NCI-H128 (cell line): ENCODE results near the gene IL4R.
"Not testable (repeated sequence)": the region's sequence is repeated elsewhere in the genome, so short reads cannot be mapped to it uniquely, and the experiment has no call there.

Experiments
- DNase-seq: peaks from one replicate; lab custom pipeline; 2025; ENCODE audit not compliant: unreplicated experiment; lab: John Stamatoyannopoulos, UW

The IL4R gene

DNA sequence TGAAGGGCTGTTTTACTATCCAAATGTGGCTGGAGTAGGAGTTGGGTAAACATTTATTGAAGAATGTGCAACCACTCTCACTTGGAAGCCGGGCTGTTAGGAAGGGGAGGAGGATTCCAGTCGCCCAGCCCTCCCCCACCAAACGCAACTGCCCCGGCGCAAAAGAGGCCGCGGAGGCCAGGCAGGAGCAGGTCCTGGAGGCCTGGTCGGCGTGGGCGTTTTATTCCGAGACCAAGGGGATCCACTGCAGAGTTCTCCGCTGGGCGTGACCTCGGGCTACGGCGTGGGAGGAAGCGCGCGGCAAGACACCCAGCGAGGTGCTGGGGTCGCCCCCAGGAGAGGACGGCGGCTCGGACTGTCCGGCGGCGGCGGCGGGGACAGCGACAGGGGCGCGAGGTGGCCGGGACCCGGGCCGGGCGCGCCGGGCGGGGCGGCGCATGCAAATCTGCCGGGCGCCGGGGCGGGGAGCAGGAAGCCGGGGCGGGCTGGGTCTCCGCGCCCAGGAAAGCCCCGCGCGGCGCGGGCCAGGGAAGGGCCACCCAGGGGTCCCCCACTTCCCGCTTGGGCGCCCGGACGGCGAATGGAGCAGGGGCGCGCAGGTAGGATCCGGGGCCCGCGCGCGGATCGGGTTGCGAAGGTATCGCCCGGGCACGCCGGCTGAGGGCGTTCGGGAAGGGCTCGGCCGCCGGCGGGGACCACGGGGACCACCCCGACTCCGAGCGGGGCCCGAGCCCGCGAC, at the start of gene IL4R:
Gene IL4R, plus strand, starts transcription at position 553 of the 739 bp plus-strand sequence. CDS start 26,230 bp downstream, outside the sequence.
- DNase-seq = no peak

DNA sequence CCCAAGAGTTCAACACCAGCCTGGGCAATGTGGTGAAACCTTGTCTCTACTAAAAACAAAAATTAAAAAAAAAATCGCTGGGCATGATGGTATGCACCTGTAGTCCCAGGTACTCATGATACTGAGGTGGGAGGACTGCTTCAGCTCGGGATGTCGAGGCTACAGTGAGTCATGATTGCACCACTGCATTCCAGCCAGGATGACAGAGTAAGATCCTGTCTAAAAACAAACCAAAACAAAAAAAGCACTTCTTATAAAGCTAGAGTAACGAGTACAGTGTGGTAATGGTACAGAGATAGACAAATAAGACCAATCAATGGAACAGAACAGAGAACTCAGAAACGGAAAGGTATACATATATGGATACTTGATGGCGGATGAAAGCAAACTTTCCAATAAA, 49.6 kb upstream of the IL4R start:
- DNase-seq = no peak

DNA sequence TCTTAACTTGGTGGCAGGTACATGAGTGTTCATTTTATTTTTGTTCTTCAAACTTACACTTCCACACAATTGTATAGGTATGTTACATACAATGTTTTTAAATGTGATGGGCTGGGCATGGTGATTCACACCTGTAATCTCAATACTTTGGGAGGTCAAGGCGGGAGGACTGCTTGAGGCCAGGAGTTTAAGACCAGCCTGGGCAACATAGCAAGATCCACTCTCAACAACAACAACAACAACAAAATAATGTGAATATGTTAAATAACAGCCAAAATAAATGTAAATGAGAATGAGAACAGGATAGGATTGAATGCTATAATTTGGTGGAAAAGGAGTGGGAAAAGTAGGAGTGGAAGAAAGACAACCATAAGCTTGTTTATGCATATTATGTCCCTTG, 47.8 kb upstream of the IL4R start:
- DNase-seq = no peak

DNA sequence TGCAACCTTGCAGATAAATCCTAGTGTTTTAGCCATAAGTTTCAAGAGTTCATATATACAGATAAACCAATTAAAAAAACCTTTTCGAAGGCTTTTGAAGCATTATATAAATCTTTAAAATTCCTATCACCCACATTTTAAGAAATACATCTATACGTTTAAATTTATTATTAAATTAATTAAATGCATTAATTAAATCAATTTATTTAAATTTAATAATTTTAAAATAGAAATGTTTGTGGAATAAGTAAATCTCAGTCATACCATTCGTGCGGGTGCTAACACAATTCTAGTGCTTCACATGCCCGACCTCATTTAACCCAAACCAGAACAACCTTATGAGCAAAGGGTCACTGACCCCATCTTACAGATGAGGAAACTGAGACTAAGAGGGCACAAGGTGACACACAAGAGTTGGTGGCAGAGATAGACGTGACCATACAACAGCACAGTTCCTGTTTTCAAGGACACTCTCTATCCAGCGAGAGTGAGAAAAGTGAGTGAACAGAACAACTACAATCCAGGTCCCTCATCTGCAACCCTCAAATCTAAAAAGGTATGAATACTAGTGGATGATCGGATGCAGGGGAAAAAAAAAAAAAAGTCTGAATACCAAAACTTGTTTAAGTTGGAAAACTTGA, 46.6 kb upstream of the IL4R start:
- no peak for DNase-seq

DNA sequence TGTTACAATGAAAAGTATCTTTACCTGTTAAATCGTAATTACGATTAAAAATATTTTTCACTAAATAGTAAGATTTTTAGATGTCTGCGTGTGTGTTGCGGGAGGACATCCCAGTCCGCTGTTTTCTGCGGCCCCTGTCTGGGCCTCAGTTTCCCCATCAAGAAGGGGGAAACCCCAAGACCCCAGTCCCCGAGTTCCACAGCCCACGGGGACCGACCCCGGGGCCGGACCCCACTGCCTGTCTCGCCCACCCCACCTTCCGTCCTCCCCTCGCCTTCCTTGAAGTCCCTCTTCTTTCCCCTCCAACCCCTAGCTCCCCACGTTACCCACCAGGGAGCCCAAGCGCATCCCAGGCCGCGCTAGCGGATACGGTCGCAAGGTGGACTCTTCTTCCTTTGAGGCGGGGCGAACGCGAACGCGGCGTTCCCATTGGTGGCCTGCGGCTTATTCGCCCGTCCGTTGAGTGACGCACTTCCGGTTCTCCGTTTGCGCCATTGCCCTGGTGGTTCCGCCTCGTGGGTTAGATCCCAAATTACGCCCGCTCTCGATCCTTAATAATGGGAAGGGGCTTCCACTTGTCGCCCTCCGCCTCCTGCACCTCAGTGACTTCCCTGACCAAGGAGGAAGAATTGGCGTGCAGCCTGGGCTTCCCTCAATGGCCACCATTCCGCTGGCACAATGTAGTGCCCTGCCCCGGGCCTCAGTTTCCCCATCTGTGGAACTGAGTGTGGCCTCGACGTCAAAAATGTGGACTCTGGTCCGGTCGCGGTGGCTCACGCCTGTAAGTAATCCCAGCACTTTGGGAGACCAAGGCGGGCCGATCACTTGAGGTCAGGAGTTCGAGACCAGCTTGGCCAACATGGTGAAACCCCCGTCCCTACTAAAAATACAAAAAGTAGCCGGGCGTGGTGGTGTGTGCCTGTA, 45.1 kb upstream of the IL4R start, which contains the start of gene NSMCE1:
Gene NSMCE1, minus strand, starts transcription at position 397 of the 924 bp plus-strand sequence. CDS start 11,202 bp downstream, outside the sequence.
- DNase-seq = peak; percentile 70

DNA sequence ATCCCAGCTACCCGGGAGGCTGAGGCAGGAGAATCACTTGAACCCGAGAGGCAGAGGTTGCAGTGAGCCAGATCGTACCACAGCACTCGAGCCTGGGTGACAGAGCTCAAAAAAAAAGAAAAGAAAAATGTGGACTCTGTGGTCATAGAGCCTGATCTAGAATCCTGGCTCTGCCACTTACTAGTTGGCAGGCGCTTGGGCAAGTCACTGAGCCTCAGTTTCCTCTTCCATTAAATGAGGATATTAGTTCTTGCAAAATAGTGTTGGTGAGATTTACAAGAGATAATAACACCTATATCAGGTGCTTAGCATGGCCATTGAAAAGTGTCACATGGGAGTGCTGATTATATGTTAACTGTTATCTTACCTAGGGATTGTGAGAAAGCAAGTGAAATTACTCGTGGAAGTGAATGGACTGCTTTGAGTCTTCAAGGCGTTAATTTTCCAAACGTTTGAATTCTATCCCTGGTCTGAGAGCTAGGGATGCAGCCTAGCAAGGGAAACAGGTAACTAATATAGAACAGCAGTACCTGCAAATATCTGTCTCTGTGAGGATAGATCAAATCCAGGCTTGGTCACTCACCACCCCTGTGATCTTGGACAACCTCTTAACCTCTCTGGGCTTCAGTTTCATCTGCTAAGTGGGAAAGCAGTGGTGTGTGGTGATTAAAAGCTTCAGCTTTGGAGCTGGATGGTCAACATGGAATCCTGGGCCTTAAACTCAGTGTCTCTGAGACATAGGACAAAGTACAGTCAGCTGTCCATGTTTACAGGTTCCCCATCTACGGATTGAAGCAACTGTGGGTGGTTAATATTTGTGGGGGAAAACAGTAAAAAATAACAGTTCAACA, 44.2 kb upstream of the IL4R start:
- no peak for DNase-seq

DNA sequence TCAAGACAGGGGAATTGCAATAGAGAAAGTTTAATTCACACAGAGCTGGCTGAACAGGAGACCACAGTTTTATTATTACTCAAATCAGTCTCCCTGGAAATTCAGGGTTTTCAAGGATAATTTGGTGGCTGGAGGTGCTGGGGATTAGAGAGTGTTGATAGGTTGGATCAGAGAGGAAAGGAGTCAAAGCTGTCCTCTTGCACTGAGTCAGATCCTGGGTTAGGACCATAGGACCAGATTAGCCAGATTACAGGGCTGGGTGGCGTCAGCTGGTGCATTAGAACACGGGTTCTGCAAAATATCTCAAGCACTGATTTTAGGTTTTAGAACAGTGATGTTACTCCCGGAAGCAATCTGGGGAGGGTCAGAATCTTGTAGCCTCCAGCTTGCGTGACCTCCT, 43.4 kb upstream of the IL4R start:
- DNase-seq = no peak

DNA sequence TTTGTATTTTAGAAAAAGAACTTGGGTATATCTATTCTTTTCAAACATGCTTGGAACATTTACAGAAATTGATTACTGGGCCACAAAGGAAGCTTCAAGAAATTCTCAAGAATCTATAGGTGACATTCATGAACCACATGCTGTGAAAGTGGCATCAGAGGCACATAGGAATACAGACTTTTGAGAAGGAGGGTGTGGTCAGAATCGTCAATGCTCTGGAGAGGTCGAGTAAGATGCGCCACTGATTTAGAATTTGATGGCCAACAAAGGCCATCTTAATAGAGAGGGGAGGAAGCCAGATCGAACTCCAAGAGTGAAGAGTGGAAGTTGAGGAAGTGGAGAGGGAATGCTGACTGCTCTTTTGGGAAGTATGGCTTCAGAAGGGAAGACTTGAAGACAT, 41.7 kb upstream of the IL4R start:
- no peak for DNase-seq

DNA sequence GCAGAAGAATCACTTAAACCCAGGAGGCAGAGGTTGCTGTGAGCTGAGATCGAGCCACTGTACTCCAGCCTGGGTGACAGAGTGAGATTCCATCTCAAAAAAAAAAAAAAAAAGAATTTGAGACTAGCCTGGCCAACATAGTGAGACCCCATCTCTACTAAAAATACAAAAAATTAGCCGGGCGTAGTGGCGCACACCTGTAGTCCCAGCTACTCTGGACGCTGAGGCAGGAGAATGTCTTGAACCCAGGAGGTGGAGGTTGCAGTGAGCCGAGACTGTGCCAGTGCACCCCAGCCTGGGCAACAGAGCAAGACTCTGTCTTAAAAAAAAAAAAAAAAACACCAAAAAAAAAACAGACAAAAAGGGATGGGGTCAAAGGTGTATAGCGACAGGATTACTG, 41.1 kb upstream of the IL4R start:
- not testable (repeated sequence) for DNase-seq

DNA sequence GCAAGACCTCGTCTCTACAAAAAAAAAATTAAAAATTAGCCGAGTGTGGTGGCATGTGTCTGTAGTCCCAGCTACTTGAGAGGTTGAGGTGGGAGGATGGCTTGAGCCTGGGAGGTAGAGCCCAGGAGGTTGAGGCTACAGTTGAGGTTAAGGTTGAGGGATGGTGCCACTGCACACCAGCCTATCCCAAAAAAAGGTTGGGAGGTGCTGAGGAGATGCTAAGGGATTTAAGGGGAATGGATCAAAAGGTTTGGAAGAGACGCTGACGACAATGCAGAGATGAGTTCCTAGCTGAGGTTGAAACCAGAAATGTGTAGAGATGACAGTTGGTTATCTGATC, 40.5 kb upstream of the IL4R start:
- DNase-seq = no peak

DNA sequence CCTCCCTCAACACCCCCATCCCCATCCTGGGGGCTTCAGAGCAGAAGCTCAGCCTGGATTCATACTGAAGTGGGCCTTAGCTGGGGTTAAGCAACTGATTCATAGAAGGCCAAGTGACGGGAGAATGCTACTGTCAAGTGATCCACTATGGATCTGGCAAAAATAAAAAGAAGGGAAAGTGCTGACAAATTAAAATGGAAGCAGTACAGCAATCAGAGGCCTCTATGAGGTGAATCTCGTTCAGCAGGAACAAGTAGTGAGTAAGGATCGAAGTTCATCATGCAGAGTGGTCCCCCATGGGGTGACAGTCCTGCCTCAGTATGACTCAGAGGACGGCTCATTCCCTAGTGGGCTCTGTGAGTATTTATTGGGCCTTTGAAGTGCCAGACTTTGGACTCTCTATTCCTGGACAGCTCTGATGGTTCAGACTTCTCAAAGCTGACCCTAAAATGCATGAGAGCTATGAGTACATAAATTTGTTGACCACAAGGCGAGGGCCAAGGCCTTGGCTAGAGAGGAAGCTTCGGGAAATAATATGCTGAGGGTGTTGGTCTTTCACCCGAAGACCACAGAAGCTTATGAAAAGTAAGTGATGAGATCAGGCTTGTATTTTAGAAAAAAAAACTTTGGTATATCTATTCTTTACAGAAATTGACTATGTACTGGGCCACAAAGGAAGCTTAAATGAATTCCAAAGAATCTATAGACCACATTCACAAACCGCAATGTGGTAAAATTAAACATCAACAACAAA, 39.9 kb upstream of the IL4R start:
- no peak for DNase-seq

DNA sequence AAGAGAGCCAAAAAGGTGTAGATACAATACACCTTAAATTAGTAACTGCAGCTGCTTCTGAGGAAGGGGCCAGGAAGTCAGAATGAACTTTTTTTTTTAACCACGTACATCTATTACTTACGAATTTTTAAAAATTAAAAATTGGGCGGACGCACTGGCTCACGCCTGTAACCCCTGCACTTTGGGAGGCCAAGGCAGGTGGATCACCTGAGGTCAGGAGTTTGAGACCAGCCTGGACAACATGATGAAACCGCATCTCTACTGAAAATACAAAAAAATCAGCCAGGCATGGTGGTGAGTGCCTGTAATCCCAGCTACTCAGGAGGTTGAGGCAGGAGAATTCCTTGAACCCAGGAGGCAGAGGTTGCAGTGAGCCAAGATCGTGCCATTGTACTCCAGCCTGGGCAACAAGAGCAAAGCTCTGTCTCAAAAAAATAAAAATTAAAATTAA, 39.3 kb upstream of the IL4R start:
- DNase-seq = not testable (repeated sequence)

DNA sequence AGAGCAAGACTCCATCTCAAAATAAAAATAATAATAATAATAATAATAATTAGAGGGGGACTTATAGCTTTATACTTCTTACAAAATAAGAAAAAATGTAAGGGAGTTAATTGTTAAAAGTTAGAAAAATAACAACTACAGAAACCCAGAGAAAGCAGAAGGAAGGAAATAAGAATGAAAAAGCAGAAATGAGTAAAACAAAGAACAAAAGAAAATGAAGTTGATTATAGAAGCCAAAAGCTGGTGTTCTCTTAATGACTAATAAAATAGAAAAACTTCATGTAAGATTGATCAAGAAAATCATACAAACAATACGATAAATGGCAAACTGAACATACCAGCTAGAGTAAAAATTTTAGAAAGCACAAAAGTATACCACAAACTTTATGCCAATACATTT, 38.4 kb upstream of the IL4R start:
- DNase-seq = no peak

DNA sequence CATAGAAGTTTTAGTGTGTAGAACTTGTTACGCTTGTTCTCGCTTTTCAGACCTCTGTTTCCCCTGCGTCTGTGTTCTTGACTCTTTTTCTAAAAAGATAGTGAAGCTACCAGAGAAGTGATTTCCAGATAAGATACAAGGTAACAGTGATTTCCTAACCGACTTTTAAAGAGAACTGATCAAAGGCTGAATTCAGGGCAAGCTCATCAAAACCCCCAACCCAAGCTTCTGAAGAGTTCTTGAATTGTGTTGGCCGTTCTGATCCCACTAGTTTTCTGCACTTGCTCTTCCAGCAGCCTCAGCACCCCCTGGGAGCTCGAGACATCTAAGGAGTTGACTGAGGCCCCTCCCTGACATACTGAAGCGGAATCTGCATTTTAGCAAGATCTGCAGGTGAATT, 32.5 kb upstream of the IL4R start:
- DNase-seq = no peak

DNA sequence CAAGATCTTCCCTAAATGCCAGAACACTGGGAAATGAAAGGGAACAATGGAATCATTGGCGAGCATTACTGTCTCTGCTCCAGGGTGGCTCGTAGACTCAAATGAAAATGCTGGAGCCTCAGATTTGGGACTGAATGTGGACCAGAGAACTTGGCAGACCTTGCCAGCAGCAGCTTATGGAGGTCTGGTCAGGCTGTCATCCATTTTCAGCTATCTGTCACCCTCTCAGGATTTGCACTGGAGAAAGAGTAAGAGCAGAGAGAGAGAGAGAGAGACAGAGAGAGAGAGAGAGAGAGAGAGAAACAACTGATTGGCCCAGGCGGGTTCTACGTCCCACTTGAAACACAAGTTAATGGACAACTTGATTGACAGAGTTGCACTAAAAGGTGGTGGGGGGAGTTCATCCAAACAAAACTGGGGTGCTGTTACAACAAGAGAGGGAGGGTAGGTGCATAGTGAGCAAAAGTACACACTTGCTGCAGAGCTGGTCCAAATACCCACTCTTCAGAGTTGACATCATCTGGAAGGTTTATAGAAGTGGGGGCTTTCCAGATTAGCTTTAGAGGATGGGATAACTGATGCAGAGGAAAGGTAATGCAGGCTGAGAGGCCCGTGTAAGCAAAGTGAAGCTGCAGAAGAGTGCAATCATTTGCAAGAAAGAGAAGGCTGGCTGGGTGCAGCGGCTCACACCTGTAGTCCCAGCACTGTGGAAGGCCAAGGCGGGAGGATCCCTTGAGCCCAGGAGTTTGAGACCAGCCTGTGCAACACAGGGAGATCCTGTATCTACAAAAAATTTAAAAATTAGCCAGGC, 28.7 kb upstream of the IL4R start:
- no peak for DNase-seq

DNA sequence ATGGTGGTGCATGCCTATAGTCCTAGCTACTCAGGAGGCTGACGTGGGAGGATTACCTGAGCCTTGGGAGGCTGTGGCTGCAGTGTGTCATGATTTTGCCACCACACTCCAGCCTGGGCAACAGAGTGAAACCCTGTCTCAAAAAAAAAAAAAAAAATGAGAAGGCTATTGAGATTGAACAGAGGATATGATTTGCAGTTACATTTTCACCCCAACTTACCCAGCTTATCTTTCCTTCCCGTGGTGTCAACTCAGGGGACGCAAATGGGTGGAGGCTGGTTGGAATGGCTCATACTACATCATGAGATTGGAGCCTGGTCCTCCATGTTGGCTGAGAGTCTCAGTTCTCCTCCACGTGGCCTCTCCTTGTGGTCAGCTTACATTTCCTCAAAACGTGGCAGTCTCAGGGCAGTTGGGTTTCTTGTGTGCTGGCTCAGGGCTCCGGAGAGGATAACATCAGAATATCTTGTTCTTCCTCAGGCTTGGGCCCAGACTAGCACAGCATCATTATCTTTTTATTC, 28.0 kb upstream of the IL4R start:
- no peak for DNase-seq

DNA sequence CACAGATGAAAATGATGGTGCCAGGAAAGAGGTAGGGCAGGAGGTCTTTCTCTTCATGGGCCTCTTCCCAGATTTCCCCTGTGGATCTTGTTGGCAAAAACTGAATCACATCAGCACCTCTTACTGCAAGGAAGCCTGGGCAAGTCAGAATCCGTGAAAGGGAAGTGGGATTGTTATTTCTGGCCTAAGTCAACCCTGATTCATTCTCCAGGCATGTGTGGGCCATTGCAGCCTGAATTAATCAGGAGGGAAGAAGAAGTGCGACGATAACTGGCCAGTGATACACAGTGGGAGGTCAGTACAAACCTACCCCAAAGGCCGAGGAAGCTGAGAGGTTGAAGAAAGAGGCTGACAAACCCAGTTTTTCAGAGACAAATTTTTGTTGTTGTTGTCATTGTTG, 27.3 kb upstream of the IL4R start:
- DNase-seq = no peak

DNA sequence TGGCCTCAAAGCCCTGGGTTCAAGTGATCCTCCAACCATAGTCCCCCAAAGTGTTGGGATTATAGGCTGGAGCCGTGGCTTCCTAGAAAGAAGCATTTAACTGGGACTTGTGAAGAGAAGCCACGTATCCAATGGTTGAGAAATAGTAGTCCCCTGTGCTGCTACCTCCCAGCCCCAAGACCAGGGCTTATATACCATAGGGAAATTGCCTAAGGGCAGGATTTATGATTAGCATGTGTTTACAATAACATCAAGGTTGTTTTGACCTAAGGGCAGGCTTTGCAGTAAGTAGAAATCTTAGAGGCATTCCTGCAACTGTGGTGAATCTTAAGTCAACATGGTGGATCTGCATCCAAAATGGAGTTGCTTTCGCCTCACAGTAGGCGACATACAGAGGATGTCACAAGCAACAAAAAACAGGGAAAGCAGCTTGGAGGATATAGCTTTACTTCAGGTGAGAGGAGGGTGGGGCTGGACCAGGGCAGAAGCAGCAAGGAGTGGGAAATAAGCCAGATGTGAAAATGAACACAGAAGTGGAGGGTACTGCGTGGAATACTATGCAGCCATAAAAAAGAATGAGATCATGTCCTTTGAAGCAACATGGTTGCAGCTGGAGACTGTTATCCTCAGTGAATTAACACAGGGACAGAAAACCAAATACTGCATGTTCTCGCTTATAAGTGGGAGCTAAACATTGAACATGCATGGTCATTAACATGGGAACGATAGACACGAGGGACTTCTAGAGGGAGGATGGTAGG, 26.5 kb upstream of the IL4R start:
- DNase-seq = no peak
